ENCODE data around the gene GIMAP5.

Gene GIMAP5

GRCh38 chr7:150732786-150733481 is 4.3 kb upstream of the GIMAP5 start:
- Histone ChIP-seq H3K27ac (ENCODE audit: low read length) (no peak overlapping the region), H3K4me2 (ENCODE audit: low read depth, low read length) (no peak overlapping the region), H3K9me2 (replicated peaks; ENCODE audit: insufficient read depth, low read length) (no peaks in the 10 kb centered on the region), H2AFZ (ENCODE audit: low read length) (no peak overlapping the region), H3K4me3 (ENCODE audit: low read length) (no peak overlapping the region), H3K27me3 (replicated peaks; ENCODE audit: insufficient read depth, low read length) (no peaks in the 10 kb centered on the region), H3K4me1 (ENCODE audit: low read length) (no peaks in the 10 kb centered on the region), H3F3A (ENCODE audit: insufficient read depth, low read length) (no peaks in the 10 kb centered on the region), H4K20me1 (ENCODE audit: insufficient read depth, low read length) (no peaks in the 10 kb centered on the region), H3K9me3 (replicated peaks; ENCODE audit: insufficient read depth, low read length) (no peaks in the 10 kb centered on the region), H3K9ac (ENCODE audit: low read length) (no peak overlapping the region), H3K36me3 (replicated peaks; ENCODE audit: insufficient read depth, low read length) (no peaks in the 10 kb centered on the region), H3K79me2 (ENCODE audit: low read length) (no peaks in the 10 kb centered on the region)
- no peak for DNase-seq
- TF ChIP-seq EZH2phosphoT487 (IDR thresholded peaks at IDR 0.05; ENCODE audit: low read length) (no peak), CTCF (IDR thresholded peaks at IDR 0.05; ENCODE audit: low read length) (no peak), EZH2 (optimal IDR thresholded peaks at IDR 0.05; ENCODE audit: low read depth, low read length) (no peak)

DNA sequence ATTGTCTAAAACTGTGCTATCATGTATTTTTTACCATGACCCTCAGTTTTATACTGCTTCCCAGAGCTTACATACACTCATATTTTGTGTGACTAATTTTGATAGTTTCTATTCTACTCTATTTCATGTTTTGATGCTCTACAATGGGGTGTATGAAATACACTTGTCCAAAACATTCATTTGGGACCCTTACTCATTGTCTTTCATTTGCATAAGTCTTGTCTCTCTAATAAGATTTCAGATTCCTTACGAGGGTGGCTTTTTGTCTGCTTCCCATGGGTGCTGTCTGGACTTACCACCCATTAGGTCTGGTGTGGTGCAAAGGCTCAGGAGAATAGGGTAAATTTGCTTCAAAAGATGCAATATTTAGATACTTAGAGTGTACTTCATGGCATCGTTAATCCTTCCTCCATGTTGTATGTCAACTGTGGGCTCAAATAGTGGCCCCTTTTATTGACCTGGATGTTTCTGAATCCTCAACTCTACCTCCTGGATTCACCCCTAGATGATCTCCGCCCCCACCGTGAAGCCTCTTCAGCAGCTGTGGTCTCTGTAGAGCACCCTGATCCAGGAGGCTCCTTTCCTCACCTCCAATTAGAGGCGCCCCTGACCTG is 3.6 kb upstream of the GIMAP5 start:
- H3K27me3 ChIP-seq (replicated peaks; ENCODE audit: insufficient read depth, low read length) = no peaks in the 10 kb centered on the region
- no peak for TF ChIP-seq EZH2 (optimal IDR thresholded peaks at IDR 0.05; ENCODE audit: low read depth, low read length)
- TF ChIP-seq CTCF (IDR thresholded peaks at IDR 0.05; ENCODE audit: low read length) = no peak
- TF ChIP-seq EZH2phosphoT487 (IDR thresholded peaks at IDR 0.05; ENCODE audit: low read length) = no peak
- H2AFZ ChIP-seq (ENCODE audit: low read length) = no peak overlapping the region
- H3K4me3 ChIP-seq (ENCODE audit: low read length) = no peak overlapping the region
- H3K79me2 ChIP-seq (ENCODE audit: low read length) = no peaks in the 10 kb centered on the region
- H4K20me1 ChIP-seq (ENCODE audit: insufficient read depth, low read length) = no peaks in the 10 kb centered on the region
- no peaks in the 10 kb centered on the region for H3K9me3 ChIP-seq (replicated peaks; ENCODE audit: insufficient read depth, low read length)
- H3K9me2 ChIP-seq (replicated peaks; ENCODE audit: insufficient read depth, low read length) = no peaks in the 10 kb centered on the region
- no peak overlapping the region for H3K27ac ChIP-seq (ENCODE audit: low read length)
- H3K4me1 ChIP-seq (ENCODE audit: low read length) = no peaks in the 10 kb centered on the region
- DNase-seq = no peak
- no peaks in the 10 kb centered on the region for H3K36me3 ChIP-seq (replicated peaks; ENCODE audit: insufficient read depth, low read length)
- H3K9ac ChIP-seq (ENCODE audit: low read length) = no peak overlapping the region
- no peaks in the 10 kb centered on the region for H3F3A ChIP-seq (ENCODE audit: insufficient read depth, low read length)
- no peak overlapping the region for H3K4me2 ChIP-seq (ENCODE audit: low read depth, low read length)

GRCh38 chr7:150734254-150734653 is 3.0 kb upstream of the GIMAP5 start:
- Histone ChIP-seq H3K4me1 (ENCODE audit: low read length) (no peaks in the 10 kb centered on the region), H3K9ac (ENCODE audit: low read length) (no peak overlapping the region), H3K27ac (ENCODE audit: low read length) (no peak overlapping the region), H3K4me3 (ENCODE audit: low read length) (no peak overlapping the region), H3F3A (ENCODE audit: insufficient read depth, low read length) (no peaks in the 10 kb centered on the region), H3K4me2 (ENCODE audit: low read depth, low read length) (no peak overlapping the region), H3K27me3 (replicated peaks; ENCODE audit: insufficient read depth, low read length) (no peaks in the 10 kb centered on the region), H4K20me1 (ENCODE audit: insufficient read depth, low read length) (no peaks in the 10 kb centered on the region), H3K36me3 (replicated peaks; ENCODE audit: insufficient read depth, low read length) (no peaks in the 10 kb centered on the region), H2AFZ (ENCODE audit: low read length) (no peak overlapping the region), H3K9me3 (replicated peaks; ENCODE audit: insufficient read depth, low read length) (no peaks in the 10 kb centered on the region), H3K9me2 (replicated peaks; ENCODE audit: insufficient read depth, low read length) (no peaks in the 10 kb centered on the region), H3K79me2 (ENCODE audit: low read length) (no peaks in the 10 kb centered on the region)
- no peak for TF ChIP-seq CTCF (IDR thresholded peaks at IDR 0.05; ENCODE audit: low read length)
- DNase-seq = no peak

Measured in MM.1S (cell line).